Mucosa of stomach (tissue), 1 donor: Measurements from ENCODE around the gene TSR3.

Experiments
- H3K27me3 ChIP-seq: one replicate; pipeline ENCODE4 v1.7.0; 2013; ENCODE audit warnings: mild to moderate bottlenecking, low read length; ENCODE audit not compliant: control insufficient read depth, insufficient read depth
- H3K36me3 ChIP-seq: one replicate; pipeline ENCODE4 v1.7.0; 2013; ENCODE audit warnings: low read length; ENCODE audit not compliant: control insufficient read depth, insufficient read depth
- H3K4me1 ChIP-seq: one replicate; pipeline ENCODE4 v1.7.0; 2013; ENCODE audit warnings: mild to moderate bottlenecking, low read length; ENCODE audit not compliant: control insufficient read depth, insufficient read depth
- H3K4me3 ChIP-seq: one replicate; pipeline ENCODE4 v1.7.0; 2013; ENCODE audit warnings: low read length
- H3K9ac ChIP-seq: one replicate; pipeline ENCODE4 v1.7.0; 2013; ENCODE audit warnings: mild to moderate bottlenecking, low read length, moderate library complexity
- H3K9me3 ChIP-seq: one replicate; pipeline ENCODE4 v1.7.0; 2013; ENCODE audit warnings: mild to moderate bottlenecking, low read length, moderate library complexity; ENCODE audit not compliant: control insufficient read depth
- donor health status: Pancreatic carcinoma.

TSR3 gene

DNA sequence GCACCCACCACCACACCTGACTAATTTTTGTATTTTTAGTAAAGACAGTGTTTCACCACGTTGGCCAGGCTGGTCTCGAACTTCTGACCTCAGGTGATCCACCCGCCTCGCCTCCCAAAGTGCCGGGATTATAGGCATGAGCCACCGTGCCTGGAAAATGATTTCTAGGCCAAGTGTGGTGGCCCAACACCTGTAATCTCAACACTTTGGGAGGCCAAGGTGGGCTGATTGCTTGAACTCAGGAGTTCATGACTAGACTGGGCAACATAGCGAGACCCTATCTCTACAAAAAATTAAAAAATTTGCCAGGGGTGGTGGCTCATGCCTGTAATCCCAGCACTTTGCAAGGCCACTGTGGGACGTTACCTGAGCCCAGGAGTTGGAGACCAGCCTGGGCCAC is 29.3 kb downstream of the TSR3 start:
- no peak overlapping the region for H3K9ac ChIP-seq
- no peak overlapping the region for H3K4me3 ChIP-seq
- H3K27me3 ChIP-seq = no peaks in the 10 kb centered on the region
- H3K36me3 ChIP-seq = peaks cover 17% of the 10 kb centered on the region
- no peaks in the 10 kb centered on the region for H3K9me3 ChIP-seq
- no peaks in the 10 kb centered on the region for H3K4me1 ChIP-seq

DNA sequence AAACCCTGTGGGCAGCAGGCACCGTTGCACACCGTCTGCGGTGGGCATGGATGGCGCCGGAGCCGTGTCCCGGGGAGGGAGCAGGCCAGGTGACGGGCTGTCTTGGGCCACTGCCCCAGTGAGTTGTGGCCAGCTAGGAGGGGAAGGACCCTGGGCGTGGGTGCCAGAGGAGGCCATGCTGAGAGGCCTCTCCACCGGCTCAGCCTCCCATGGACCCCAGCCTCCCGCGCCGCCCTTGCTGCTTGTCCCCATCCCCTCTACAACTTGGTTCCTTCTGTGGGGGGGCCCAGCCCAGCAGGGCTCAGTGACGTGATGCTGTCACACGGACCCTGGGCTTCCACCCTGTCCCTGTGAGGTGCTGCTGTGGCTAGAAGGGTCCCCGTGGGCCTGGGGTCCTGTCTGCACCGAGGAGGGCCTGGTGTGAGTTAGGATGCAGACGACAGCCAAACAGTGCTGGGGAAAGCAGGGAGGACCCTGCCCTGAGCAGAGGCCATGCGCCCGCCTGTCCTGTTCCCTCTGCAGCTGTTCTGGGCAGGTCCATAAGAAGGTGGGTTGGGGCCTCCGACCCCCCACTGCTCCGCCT is 30.9 kb downstream of the TSR3 start:
- Histone ChIP-seq H3K4me3 (no peak overlapping the region), H3K27me3 (no peaks in the 10 kb centered on the region), H3K36me3 (peaks cover 20% of the 10 kb centered on the region), H3K9ac (no peak overlapping the region), H3K4me1 (no peaks in the 10 kb centered on the region), H3K9me3 (no peaks in the 10 kb centered on the region)

DNA sequence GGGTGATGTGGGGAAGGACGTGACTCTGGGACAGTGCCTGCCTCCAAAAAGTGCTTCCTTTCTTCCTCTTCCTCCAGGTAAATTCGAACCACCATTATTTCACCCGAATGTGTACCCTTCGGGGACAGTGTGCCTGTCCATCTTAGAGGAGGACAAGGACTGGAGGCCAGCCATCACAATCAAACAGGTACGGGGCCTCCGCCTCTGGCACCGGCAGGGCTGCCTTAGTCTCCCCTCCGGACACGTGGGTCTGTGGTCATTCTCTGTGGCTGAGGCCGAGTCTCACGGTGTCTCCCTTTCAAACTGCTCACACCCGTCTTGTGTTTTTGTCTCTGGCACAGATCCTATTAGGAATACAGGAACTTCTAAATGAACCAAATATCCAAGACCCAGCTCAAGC is 31.6 kb downstream of the TSR3 start:
- Histone ChIP-seq H3K9me3 (no peaks in the 10 kb centered on the region), H3K9ac (no peak overlapping the region), H3K27me3 (no peaks in the 10 kb centered on the region), H3K36me3 (peaks cover 15% of the 10 kb centered on the region), H3K4me1 (no peaks in the 10 kb centered on the region), H3K4me3 (no peak overlapping the region)

DNA sequence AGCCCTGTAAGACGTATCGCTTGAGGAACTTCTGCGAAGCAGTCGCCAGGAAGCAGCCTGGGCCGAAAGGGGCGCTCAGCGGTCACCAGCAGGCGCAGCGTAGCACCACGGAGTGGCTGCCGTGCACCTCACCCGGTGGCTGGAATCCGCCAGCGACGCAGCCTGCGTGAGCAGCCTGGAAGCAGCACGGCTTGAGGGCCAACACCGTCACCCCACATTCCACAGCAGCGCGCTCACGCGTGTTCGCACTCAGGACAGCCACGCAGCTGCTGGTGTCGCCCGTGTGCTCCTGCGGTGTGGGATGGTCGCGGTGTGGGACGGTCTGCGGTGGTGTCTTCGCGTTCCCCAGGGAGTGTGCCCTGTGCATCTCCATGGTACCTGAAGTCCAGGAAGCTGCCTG is 32.6 kb downstream of the TSR3 start:
- Histone ChIP-seq H3K27me3 (no peaks in the 10 kb centered on the region), H3K4me1 (no peaks in the 10 kb centered on the region), H3K36me3 (peaks cover 12% of the 10 kb centered on the region), H3K4me3 (no peak overlapping the region), H3K9me3 (no peaks in the 10 kb centered on the region), H3K9ac (no peak overlapping the region)

DNA sequence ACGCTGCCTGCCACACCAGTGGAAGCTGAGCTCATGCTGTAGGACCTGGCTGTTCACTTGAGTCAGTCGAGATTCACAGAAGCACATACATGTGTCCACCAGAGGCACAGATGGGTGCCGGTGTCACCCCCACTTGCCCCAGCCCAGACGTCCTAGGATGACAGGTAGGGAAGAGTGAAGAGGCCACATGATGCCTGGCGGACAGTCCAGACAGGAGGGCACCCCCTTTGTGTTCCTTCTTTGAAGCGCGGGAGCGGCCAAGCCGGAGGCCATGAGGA is 33.5 kb downstream of the TSR3 start:
- H3K27me3 ChIP-seq = no peaks in the 10 kb centered on the region
- H3K36me3 ChIP-seq = peaks cover 12% of the 10 kb centered on the region
- H3K4me1 ChIP-seq = no peaks in the 10 kb centered on the region
- H3K4me3 ChIP-seq = no peak overlapping the region
- H3K9me3 ChIP-seq = no peaks in the 10 kb centered on the region
- H3K9ac ChIP-seq = no peak overlapping the region

DNA sequence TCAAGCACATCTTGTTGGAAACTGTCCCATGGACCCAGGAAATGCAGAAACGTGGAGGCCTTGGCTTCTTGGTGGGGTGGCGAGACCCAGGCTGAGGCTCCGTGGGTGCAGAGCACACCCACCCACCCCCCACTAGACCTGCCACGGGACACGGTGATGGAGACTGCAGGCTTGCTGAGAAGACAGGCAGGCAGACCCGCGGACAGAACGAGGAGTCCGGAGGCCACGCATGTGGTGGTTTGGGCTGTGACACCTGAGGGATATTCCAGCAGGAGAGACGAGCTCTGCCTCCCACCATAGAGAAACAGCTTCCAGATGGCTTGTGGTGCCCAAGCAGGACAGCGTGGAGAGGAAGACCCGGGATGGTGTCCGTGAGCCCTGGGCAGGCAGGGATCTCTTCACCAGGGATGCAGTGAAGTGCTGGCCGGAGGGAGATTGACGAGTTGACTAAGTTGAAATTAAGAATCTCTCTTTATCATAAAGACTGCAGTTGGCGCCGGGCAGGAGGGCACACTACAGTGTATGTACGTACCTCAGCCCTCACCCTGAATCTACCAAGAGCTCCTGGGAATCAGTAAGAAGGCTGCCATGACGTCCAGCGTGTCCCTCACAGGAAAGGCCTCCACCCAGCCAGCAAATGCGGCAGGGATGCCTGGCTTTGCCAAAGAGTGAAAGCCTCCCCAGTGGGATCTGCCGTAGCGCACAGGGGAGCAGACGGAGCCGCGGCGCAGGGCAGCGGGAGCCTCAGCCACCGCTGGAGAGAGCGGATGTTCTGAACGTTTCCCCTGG is 34.0 kb downstream of the TSR3 start:
- Histone ChIP-seq H3K27me3 (no peaks in the 10 kb centered on the region), H3K4me3 (no peak overlapping the region), H3K36me3 (peaks cover 12% of the 10 kb centered on the region), H3K4me1 (peaks cover 3% of the 10 kb centered on the region), H3K9me3 (no peaks in the 10 kb centered on the region), H3K9ac (no peak overlapping the region)

- H3K9me3 ChIP-seq = no peaks in the 10 kb centered on the region
- H3K9ac ChIP-seq = no peak overlapping the region
- H3K4me3 ChIP-seq = no peak overlapping the region
- no peaks in the 10 kb centered on the region for H3K27me3 ChIP-seq
- peaks cover 12% of the 10 kb centered on the region for H3K36me3 ChIP-seq
- H3K4me1 ChIP-seq = peaks cover 20% of the 10 kb centered on the region
These were observed 35.7 kb downstream of the TSR3 start for GRCh38 chr16:1316033-1316405.

DNA sequence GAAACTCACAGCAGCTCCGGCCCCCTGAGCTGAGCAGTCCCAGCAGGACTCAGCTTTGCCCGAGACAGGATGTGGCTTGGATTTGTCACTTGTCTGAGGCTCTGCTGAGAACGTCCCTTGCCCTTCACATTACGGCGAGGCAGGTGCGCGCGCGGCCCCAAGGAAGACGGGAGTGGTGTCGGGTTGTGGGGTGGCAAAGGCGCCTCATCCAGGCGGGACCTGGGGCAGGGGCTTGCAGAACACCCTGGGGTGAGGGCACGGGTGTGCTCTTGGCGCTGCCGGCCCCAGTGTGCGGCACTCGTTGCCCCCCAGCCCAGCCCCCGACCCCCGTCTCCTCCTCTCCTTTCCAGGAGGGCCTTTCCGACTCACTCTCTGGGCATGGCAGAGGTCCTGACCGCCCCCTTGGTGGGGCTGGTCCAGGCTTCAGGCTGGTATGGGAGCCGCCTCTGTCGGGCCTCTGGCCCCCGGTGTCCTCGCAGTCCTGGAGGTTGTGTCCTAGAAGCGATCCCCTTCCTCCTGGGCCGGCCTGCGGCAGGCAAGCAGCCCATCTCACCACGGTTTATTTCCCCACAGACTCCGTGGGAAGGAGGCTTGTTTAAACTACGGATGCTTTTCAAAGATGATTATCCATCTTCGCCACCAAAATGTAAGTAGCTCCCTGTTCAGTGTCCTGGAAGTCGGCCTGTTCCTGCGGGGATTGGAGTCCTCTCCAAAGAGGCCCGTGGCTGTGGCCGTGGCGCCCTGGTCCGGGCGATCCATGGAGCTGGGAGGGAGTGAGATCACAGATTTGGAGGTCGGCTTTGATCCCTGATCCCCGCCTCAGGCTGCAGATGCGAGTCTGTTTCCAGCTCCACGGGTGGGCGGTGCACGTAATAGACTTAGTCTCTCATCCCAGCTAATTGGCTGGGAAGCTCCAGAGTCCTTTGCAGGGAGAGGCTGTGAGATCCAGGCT is 36.3 kb downstream of the TSR3 start:
- H3K36me3 ChIP-seq = peaks cover 12% of the 10 kb centered on the region
- H3K4me1 ChIP-seq = peaks cover 21% of the 10 kb centered on the region
- no peak overlapping the region for H3K9ac ChIP-seq
- H3K27me3 ChIP-seq = no peaks in the 10 kb centered on the region
- H3K4me3 ChIP-seq = no peak overlapping the region
- no peaks in the 10 kb centered on the region for H3K9me3 ChIP-seq

GRCh38 chr16:1314399-1315068 is 37.1 kb downstream of the TSR3 start:
- no peak overlapping the region for H3K9ac ChIP-seq
- H3K9me3 ChIP-seq = no peaks in the 10 kb centered on the region
- no peaks in the 10 kb centered on the region for H3K27me3 ChIP-seq
- H3K4me1 ChIP-seq = peaks cover 21% of the 10 kb centered on the region
- no peak overlapping the region for H3K4me3 ChIP-seq
- peaks cover 11% of the 10 kb centered on the region for H3K36me3 ChIP-seq

DNA sequence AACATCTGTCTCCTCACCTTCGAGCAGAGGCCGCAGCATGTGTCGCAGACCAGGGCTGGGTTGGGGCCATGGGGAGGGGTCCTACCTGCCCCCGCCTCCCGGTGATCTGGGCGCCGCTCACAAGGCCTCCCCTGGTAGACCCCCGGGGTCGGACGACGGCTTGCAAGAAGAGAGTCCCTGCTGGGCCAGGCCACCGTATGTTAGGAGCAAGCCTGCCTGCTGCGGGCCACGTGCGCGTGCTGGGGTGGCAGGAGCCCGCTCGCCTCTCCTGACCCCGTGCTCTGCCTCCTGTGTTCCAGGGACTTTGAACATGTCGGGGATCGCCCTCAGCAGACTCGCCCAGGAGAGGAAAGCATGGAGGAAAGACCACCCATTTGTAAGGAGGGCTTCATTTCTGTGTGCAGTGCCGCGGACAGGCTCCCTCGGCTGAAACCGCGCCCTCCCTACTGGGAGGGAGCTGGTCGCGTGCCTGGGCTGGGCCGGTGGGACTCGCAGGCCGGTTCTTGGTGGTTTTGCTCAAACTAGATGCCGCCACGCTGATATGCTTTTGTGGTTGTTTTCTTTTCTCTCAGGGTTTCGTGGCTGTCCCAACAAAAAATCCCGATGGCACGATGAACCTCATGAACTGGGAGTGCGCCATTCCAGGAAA is 37.8 kb downstream of the TSR3 start:
- Histone ChIP-seq H3K36me3 (peaks cover 8% of the 10 kb centered on the region), H3K27me3 (no peaks in the 10 kb centered on the region), H3K9me3 (no peaks in the 10 kb centered on the region), H3K9ac (no peak overlapping the region), H3K4me1 (peaks cover 21% of the 10 kb centered on the region), H3K4me3 (no peak overlapping the region)

GRCh38 chr16:1312903-1313302 is 38.8 kb downstream of the TSR3 start:
- H3K36me3 ChIP-seq = peaks cover 8% of the 10 kb centered on the region
- H3K4me1 ChIP-seq = peaks cover 21% of the 10 kb centered on the region
- H3K27me3 ChIP-seq = no peaks in the 10 kb centered on the region
- no peak overlapping the region for H3K4me3 ChIP-seq
- no peak overlapping the region for H3K9ac ChIP-seq
- H3K9me3 ChIP-seq = no peaks in the 10 kb centered on the region
